Lower leg skin (tissue), 4 donors: ENCODE data around the gene NRM. TPM values are rescaled to one million over a fixed set of nuclear protein-coding genes. Genes with fewer than 3 reads are reported as not detected.

Experiments used
- DNase-seq, 2 donors: peaks; one replicate each; pipeline ENCODE4 v3.0.0-alpha.2; 2019; ENCODE audit warnings: low spot score in 2 of 2
- H3K4me3 ChIP-seq: fragments of 200-600 bp; sonication (generic); 2 replicates; pipeline ENCODE4 v1.5.1; 2017; ENCODE audit warnings: mild to moderate bottlenecking, low read depth; ENCODE audit not compliant: poor library complexity, severe bottlenecking
- CTCF ChIP-seq, 3 donors: fragments of 450-650 bp; IDR thresholded peaks; one replicate each; pipeline ENCODE4 v1.5.1; 2016; ENCODE audit warnings: antibody characterized with exemption in 3 of 3, mild to moderate bottlenecking in 3 of 3, moderate library complexity in 2 of 3
- POLR2A ChIP-seq, 2 donors: fragments of 450-650 bp; IDR thresholded peaks; one replicate each; pipeline ENCODE4 v1.6.1; 2016 to 2017; ENCODE audit warnings: antibody characterized with exemption in 2 of 2, mild to moderate bottlenecking in 1 of 2, moderate library complexity in 1 of 2
- WGBS, 2 donors: methylation state at CpG; one replicate each; pipeline ENCODE4 v1.1.5; 2018; 5-methylcytosine and 5-hydroxymethylcytosine counted together
- intact Hi-C: fragments of 100-400 bp; cut with DNase I; formaldehyde crosslinking; loops from one replicate; pipeline ENCODE4 v1.15.0; 2023; ENCODE audit warnings: low total_unique reads
- total RNA-seq, 4 donors: library from RNA; depleted of rRNA; stranded (reverse); fragments of >200 nt; gene quantifications; one replicate each; pipeline ENCODE4 v1.1.0, GENCODE V29; 2016

NRM gene
- total RNA-seq, 4 donors from 2014 or later = 4.3 to 6.9 (median 6.1) TPM

- WGBS, 2 donors = 36 to 60% methylated on average over 30 of the region's 30 CpGs
- TF ChIP-seq POLR2A (IDR thresholded peaks at IDR 0.05) = no peak
- TF ChIP-seq CTCF (IDR thresholded peaks at IDR 0.05) = no peak
- intact Hi-C loops = no loop called here
- no peak overlapping the region for H3K4me3 ChIP-seq
- DNase-seq = peak; percentile 65 to 95
Observed at GRCh38 chr6:30730601-30731435, 40.0 kb upstream of the NRM start.

- 56 to 63% methylated on average over 7 of the region's 7 CpGs for WGBS, 2 donors
- no peak overlapping the region for H3K4me3 ChIP-seq
- intact Hi-C loops = no loop called here
- no peak for DNase-seq
- no peak for TF ChIP-seq POLR2A (IDR thresholded peaks at IDR 0.05)
- no peak for TF ChIP-seq CTCF (IDR thresholded peaks at IDR 0.05)
Observed at GRCh38 chr6:30727920-30728553, 37.3 kb upstream of the NRM start.

- DNase-seq = no peak
- 85 to 91% methylated on average over 11 of the region's 11 CpGs for WGBS, 2 donors
- intact Hi-C loops = no loop called here
- TF ChIP-seq CTCF (IDR thresholded peaks at IDR 0.05) (no peak), POLR2A (IDR thresholded peaks at IDR 0.05) (no peak)
- H3K4me3 ChIP-seq = no peak overlapping the region
Observed at GRCh38 chr6:30726506-30727413, 36.0 kb upstream of the NRM start.

- no peak overlapping the region for H3K4me3 ChIP-seq
- no peak for DNase-seq
- 47 to 64% methylated on average over 3 of the region's 3 CpGs for WGBS, 2 donors
- intact Hi-C loops = no loop called here
- TF ChIP-seq POLR2A (IDR thresholded peaks at IDR 0.05) = no peak
- no peak for TF ChIP-seq CTCF (IDR thresholded peaks at IDR 0.05)
Observed at GRCh38 chr6:30725713-30726505, 35.1 kb upstream of the NRM start.
